Thymus (tissue), 11 donors: Measurements from ENCODE around the gene OTULINL. TPM values are rescaled to one million over a fixed set of nuclear protein-coding genes. Genes with fewer than 3 reads are reported as not detected.

ENCODE experiments used
- DNase-seq, 9 donors: peaks; one replicate each; pipeline ENCODE4 v3.0.0-alpha.2; 2013; ENCODE audit warnings: low spot score in 9 of 9, low read depth in 6 of 9, missing footprints in 1 of 9
- H3K27ac ChIP-seq, 2 donors: one replicate each; pipeline ENCODE4 v1.5.1; 2013; ENCODE audit warnings: control low read depth in 1 of 2, low read depth in 1 of 2, low read length in 1 of 2, mild to moderate bottlenecking in 1 of 2, moderate library complexity in 1 of 2
- H3K27me3 ChIP-seq, 2 donors: one replicate each; pipeline ENCODE4 v1.5.1; 2013; ENCODE audit warnings: low read length in 1 of 2; ENCODE audit not compliant: control insufficient read depth in 2 of 2, insufficient read depth in 1 of 2
- H3K36me3 ChIP-seq, 2 donors: one replicate each; pipeline ENCODE4 v1.5.1; 2013; ENCODE audit warnings: low read length in 1 of 2, mild to moderate bottlenecking in 1 of 2, moderate library complexity in 1 of 2; ENCODE audit not compliant: control insufficient read depth in 2 of 2, insufficient read depth in 2 of 2
- H3K4me1 ChIP-seq, 2 donors: one replicate each; pipeline ENCODE4 v1.5.1; 2013; ENCODE audit warnings: low read length in 2 of 2; ENCODE audit not compliant: control insufficient read depth in 2 of 2, insufficient read depth in 2 of 2
- H3K4me3 ChIP-seq, 2 donors: one replicate each; pipeline ENCODE4 v1.5.1; 2013; ENCODE audit warnings: low read length in 2 of 2, control low read depth in 1 of 2, mild to moderate bottlenecking in 1 of 2
- H3K9me3 ChIP-seq, 2 donors: one replicate each; pipeline ENCODE4 v1.5.1; 2013; ENCODE audit warnings: low read length in 1 of 2, mild to moderate bottlenecking in 1 of 2; ENCODE audit not compliant: control insufficient read depth in 2 of 2, insufficient read depth in 1 of 2
- WGBS: extraction: QIAGEN DNeasy Blood & Tissue Kit; methylation state at CpG from one replicate; pipeline ENCODE4 v1.1.7; 2013; 5-methylcytosine and 5-hydroxymethylcytosine counted together
- polyA plus RNA-seq: library from polyadenylated mRNA; stranded (reverse); fragments of 200-250 nt; gene quantifications from one replicate; pipeline ENCODE4 v1.2.3, GENCODE V29; 2013
- total RNA-seq: library from RNA; stranded (reverse); fragments of 120-200 nt; gene quantifications from one replicate; pipeline ENCODE4 v1.2.4, GENCODE V29; 2013
- donor health status: healthy.

The OTULINL gene
- total and polyA plus RNA-seq, 2 donors, result 9.1 to 14.9 TPM

DNA sequence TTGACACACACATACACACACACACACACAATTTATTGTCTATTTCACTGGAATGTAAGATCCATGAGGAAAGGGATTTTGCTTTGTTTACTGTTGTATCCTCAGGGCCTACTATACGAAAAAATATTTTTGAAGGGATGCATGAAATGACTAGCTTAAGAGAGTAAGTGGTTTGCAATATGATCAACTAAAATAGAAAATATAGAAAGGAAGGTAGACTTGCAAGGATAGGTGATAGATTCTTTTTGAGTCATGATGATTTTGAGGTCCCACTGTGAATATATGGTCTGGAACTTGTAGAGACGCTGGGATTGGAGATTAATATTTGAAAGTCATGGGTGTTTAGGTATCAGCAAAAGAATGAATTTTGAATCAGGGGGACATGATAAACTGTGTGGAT, 54.1 kb downstream of the OTULINL start:
- WGBS, result 95% methylated on average over 2 of the region's 2 CpGs
- H3K27ac ChIP-seq, result no peak overlapping the region
- no peak for DNase-seq
- no peaks in the 10 kb centered on the region for H3K27me3 ChIP-seq
- H3K4me1 ChIP-seq, result no peaks in the 10 kb centered on the region
- H3K36me3 ChIP-seq, result no peaks in the 10 kb centered on the region
- H3K9me3 ChIP-seq, result no peaks in the 10 kb centered on the region
- H3K4me3 ChIP-seq, result no peak overlapping the region

DNA sequence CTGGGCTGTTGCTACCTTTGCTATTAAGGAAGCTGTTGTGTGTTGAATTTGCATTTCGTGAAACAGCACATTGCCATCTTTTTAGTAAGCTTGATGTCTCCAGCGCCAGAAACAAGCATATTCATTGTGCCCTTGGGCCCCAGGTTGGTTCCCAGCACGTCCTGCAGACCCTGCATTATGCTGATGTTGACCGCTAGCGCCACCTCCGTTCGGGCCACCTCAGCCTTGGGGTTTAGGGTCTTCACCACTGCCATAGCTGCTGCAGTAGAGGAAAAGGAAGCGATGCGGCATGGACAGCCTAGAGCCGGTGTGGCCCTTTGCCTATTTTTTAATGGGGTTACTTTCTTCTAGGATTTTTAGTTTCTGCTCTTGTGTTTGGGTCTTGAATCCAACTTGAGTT, 59.2 kb downstream of the OTULINL start:
- no peak for DNase-seq
- H3K27me3 ChIP-seq, result no peaks in the 10 kb centered on the region
- H3K9me3 ChIP-seq, result no peaks in the 10 kb centered on the region
- no peaks in the 10 kb centered on the region for H3K36me3 ChIP-seq
- H3K4me1 ChIP-seq, result no peaks in the 10 kb centered on the region
- 93% methylated on average over 10 of the region's 10 CpGs for WGBS
- H3K27ac ChIP-seq, result no peak overlapping the region
- H3K4me3 ChIP-seq, result no peak overlapping the region

DNA sequence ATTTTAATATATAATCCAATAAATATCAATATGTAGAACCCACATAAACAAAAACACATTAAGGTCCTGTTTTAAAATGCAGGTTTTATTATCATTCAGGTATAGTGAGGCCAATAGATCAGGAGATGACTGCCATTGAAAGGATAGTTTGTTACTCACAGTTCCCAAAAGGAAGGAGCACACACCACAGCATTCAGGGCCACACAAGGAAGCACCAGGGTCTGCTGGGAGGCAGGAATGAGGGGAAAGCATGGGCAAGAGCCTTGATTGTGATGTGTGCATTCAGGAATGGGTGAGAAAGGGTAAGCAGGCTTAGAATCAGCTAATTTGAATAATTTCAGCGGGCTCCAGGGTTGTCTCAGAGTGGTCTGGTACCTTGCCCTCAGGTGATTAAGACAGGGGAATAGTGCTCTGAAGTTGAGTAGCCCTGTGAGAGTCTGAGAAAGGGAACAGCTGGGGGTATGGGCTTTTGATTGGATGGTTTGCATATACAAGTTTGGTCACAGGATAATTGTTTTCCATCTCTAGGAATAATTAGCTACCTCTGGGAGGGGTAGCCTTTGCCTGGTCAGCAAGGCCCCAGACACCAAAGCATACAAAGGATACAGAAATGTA, 63.1 kb downstream of the OTULINL start:
- no peak for DNase-seq
- H3K27me3 ChIP-seq, result no peaks in the 10 kb centered on the region
- WGBS, result 97% methylated on average over 1 of the region's 1 CpG
- H3K36me3 ChIP-seq, result no peaks in the 10 kb centered on the region
- H3K4me3 ChIP-seq, result no peak overlapping the region
- H3K27ac ChIP-seq, result no peak overlapping the region
- no peaks in the 10 kb centered on the region for H3K4me1 ChIP-seq
- H3K9me3 ChIP-seq, result no peaks in the 10 kb centered on the region

DNA sequence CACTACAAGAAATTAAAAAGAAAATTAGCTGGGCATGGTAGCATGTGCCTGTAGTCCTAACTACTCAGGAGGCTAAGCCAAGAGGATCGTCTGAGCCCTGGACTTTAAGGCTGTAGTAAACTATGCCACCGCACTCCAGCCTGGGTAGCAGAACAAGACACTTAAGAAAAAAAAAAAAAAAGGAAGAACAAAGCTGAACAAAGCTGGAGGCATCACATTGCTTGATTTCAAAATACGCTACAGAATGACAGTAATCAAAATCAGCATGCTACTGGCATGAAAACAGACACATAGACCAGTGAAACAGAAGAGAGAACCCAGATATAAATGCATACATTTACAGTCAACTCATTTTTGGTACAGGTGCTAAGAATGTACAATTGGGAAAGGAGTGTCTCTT, 68.5 kb downstream of the OTULINL start:
- Histone ChIP-seq H3K4me1 (peaks cover 0 to 2% of the 10 kb centered on the region in 2 donors), H3K27me3 (no peaks in the 10 kb centered on the region), H3K27ac (no peak overlapping the region), H3K4me3 (no peak overlapping the region), H3K36me3 (no peaks in the 10 kb centered on the region), H3K9me3 (no peaks in the 10 kb centered on the region)
- DNase-seq, result no peak
- WGBS, result 98% methylated on average over 3 of the region's 3 CpGs

DNA sequence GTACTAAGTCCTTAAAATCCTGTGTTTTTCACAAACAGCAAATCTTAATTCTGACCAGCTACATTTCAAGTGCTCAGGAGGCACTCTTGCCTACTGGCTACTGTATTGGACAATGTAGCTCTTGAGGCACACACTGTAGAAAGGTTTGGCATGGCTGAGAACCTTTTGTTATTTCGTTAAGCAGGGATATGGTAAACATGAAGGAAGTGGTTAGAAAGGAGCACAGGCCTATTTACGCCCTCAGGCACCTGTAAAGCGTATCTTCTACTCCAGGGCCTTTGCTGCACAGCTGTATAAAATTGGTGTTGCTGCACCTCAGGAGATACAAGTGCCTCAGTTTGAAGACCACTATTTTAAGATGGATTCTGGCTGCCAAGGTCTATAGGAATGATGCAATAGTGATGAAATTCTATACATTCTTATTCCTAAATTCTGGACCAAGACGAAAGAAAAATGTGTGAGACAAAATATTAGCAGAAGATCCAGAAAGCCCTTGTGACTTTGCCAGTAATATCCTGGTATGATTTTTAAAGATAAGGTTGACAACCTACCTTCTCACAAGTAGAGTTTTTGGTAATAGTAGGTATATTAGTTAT, 73.7 kb downstream of the OTULINL start:
- H3K27ac ChIP-seq, result no peak overlapping the region
- H3K36me3 ChIP-seq, result no peaks in the 10 kb centered on the region
- peak in 2 of 9 donors; percentile 19 to 54 for DNase-seq
- WGBS, result 17% methylated on average over 4 of the region's 4 CpGs
- no peaks in the 10 kb centered on the region for H3K9me3 ChIP-seq
- no peak overlapping the region for H3K4me3 ChIP-seq
- peaks cover 0 to 6% of the 10 kb centered on the region in 2 donors for H3K4me1 ChIP-seq
- H3K27me3 ChIP-seq, result no peaks in the 10 kb centered on the region

DNA sequence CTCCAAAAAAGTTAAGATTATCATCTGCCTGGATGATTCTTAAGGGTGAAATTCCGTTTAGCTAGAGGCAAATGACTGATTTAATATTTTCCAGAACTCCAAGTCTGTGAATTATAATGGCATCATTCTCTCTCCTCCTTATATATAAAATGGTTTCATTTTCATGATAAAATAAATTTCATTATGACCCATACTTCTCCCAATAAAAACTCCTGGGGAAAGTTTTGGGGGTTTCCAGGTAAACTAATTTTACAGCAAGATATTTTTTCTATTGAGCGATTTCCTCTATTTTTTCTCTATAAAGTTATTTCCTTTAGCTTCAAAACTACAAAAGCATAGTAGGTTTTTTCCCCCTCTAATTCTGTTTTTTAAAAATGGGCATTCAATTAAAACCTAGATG, 75.3 kb downstream of the OTULINL start:
- Histone ChIP-seq H3K36me3 (no peaks in the 10 kb centered on the region), H3K27me3 (no peaks in the 10 kb centered on the region), H3K9me3 (no peaks in the 10 kb centered on the region), H3K4me1 (peaks cover 0 to 6% of the 10 kb centered on the region in 2 donors), H3K4me3 (no peak overlapping the region), H3K27ac (no peak overlapping the region)
- 76% methylated on average over 2 of the region's 2 CpGs for WGBS
- no peak for DNase-seq

DNA sequence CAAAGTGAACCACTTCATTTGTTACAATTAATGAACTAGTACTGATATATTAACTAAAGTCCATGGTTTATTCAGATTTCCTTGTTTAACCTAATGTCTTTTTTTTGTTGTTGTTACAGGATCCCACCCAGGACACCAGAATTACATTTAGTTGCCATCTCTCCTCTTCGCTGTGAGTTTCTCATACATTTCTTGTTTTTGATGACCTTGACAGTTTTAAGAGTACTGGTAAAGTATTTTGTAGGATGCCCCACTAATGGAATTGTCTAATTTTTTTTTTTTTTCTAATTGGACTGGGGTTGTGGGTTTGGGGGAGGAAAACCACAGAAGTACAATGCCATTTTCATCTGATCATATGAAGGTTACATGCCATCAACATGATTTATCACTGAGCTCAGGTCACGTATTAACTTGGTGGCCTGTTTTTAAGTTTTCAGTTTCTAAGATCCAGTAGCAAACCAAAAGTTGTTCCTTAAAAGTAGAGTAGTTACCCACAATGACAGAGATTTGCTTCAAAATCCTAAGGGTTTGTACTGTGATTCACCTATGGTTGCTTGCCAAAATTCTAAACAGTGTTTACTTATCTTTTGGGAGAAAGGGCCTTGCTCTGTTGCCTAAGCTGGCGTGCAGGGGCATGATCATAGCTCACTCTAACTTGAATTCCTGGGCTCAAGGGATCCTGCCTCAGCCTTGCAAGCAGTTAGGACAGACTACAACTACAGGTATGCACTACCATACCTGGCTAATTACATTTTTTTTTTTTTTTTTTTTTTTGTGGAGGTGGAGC, 78.4 kb downstream of the OTULINL start:
- no peaks in the 10 kb centered on the region for H3K9me3 ChIP-seq
- no peak overlapping the region for H3K4me3 ChIP-seq
- peak overlapping the region in 1 of 2 donors; percentile 9 for H3K27ac ChIP-seq
- H3K27me3 ChIP-seq, result no peaks in the 10 kb centered on the region
- 96% methylated on average over 3 of the region's 3 CpGs for WGBS
- no peak for DNase-seq
- H3K4me1 ChIP-seq, result peaks cover 5 to 15% of the 10 kb centered on the region in 2 donors
- H3K36me3 ChIP-seq, result no peaks in the 10 kb centered on the region

DNA sequence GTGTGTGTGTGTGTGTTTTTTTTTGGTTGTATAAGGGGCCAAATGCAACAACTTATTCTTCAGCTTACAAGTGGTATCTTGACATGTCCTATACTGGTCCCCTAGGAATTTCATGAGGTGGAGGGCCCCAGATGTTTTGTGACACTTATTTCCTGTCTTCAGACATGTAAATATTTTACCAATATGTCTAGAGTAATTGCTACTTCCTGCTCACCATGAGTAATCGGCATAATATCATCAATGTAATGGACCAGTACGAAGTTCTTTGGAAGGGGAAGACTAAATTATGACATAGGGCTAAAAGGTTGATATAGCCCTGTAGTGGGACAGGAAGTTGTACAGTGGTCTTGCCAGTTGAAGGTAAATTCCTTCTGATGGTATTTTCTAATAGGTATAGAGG, 79.2 kb downstream of the OTULINL start:
- Histone ChIP-seq H3K4me3 (no peak overlapping the region), H3K36me3 (no peaks in the 10 kb centered on the region), H3K27ac (no peak overlapping the region), H3K9me3 (no peaks in the 10 kb centered on the region), H3K27me3 (no peaks in the 10 kb centered on the region), H3K4me1 (peaks cover 7 to 17% of the 10 kb centered on the region in 2 donors)
- WGBS, result 97% methylated on average over 2 of the region's 2 CpGs
- no peak for DNase-seq
